ENCODE results near the gene UBR7. TPM values are rescaled to one million over a fixed set of nuclear protein-coding genes. Genes with fewer than 3 reads are reported as not detected.
A peak's percentile ranks its signal among the peaks of the same experiment; 100 is the strongest.

UBR7 gene
- total RNA-seq, 1 experiment from 2014 or later, result 23.9 TPM

- no peak for TF ChIP-seq ZBTB33 (IDR thresholded peaks at IDR 0.05; ENCODE audit: extremely low read depth, insufficient replicate concordance, low read length)
- TF ChIP-seq ZNF274 (IDR thresholded peaks at IDR 0.05; ENCODE audit: low read depth, low read length), result no peak
- no peak for TF ChIP-seq EZH2phosphoT487 (IDR thresholded peaks at IDR 0.05; ENCODE audit: borderline replicate concordance)
- TF ChIP-seq EZH2 (IDR thresholded peaks at IDR 0.05), result no peak
- no peak for TF ChIP-seq CBX3 (IDR thresholded peaks at IDR 0.05; ENCODE audit: low read depth)
Observed at GRCh38 chr14:93175492-93175891, 31.6 kb upstream of the UBR7 start (continued).

GRCh38 chr14:93183596-93184317 is 23.3 kb upstream of the UBR7 start:
- Histone ChIP-seq H3K27ac (ENCODE audit: low read depth, low read length) (peak overlapping the region; percentile 94), H3K9me3 (ENCODE audit: control insufficient read depth in 1 of 2, insufficient read depth in 1 of 2, low read depth in 1 of 2, low read length in 2 of 2) (no peaks in the 10 kb centered on the region), H2AFZ (ENCODE audit: low read depth, low read length, poor library complexity, severe bottlenecking) (no peak overlapping the region), H3K9ac (ENCODE audit: low read length) (peak overlapping the region; percentile 83), H3K4me2 (ENCODE audit: low read length) (peak overlapping the region; percentile 75), H3K4me3 (replicated peaks in 1 of 2; ENCODE audit: low read depth in 1 of 2, low read length in 2 of 2) (peak overlapping the region; percentile 71 to 94), H3K79me2 (ENCODE audit: insufficient read depth, low read length) (peaks cover 36% of the 10 kb centered on the region), H3K36me3 (ENCODE audit: control insufficient read depth in 1 of 2, insufficient read depth in 2 of 2, low read length in 2 of 2) (peaks cover 0 to 14% of the 10 kb centered on the region in 2 experiments), H3K4me1 (ENCODE audit: control insufficient read depth in 1 of 2, insufficient read depth in 2 of 2, low read length in 2 of 2) (peaks cover 2 to 16% of the 10 kb centered on the region in 2 experiments; a peak in 3 of 4 replicates), H4K20me1 (ENCODE audit: insufficient read depth) (no peaks in the 10 kb centered on the region), H3K27me3 (ENCODE audit: insufficient read depth, low read length) (no peaks in the 10 kb centered on the region), H3K9me2 (ENCODE audit: insufficient read depth) (no peaks in the 10 kb centered on the region)
- TF ChIP-seq ELF1 (IDR thresholded peaks at IDR 0.05; ENCODE audit: borderline replicate concordance, low read depth) (no peak), EZH2phosphoT487 (IDR thresholded peaks at IDR 0.05; ENCODE audit: borderline replicate concordance) (no peak), ZFX (IDR thresholded peaks at IDR 0.05) (no peak), EZH2 (IDR thresholded peaks at IDR 0.05) (no peak), CTCF (IDR thresholded peaks at IDR 0.05 in 2 of 3, conservative IDR thresholded peaks at IDR 0.05 in 1 of 3; ENCODE audit: borderline replicate concordance in 1 of 3, insufficient read depth in 1 of 3, low read depth in 2 of 3, low read length in 2 of 3) (no peak), TCF7L2 (IDR thresholded peaks at IDR 0.05; ENCODE audit: borderline replicate concordance, extremely low read depth, insufficient read depth, insufficient read length) (no peak), SP1 (IDR thresholded peaks at IDR 0.05; ENCODE audit: low read depth) (no peak), FOSL1 (IDR thresholded peaks at IDR 0.05; ENCODE audit: low read depth) (no peak), CEBPB (IDR thresholded peaks at IDR 0.05; ENCODE audit: low read depth) (no peak), EGR1 (IDR thresholded peaks at IDR 0.05; ENCODE audit: low read depth) (no peak), ZBTB33 (IDR thresholded peaks at IDR 0.05; ENCODE audit: extremely low read depth, insufficient replicate concordance, low read length) (no peak), SRF (IDR thresholded peaks at IDR 0.05; ENCODE audit: low read depth) (no peak), ZNF274 (IDR thresholded peaks at IDR 0.05; ENCODE audit: low read depth, low read length) (no peak)
- POLR2A ChIA-PET, result no interaction called here
- intact Hi-C loops (cut with micrococcal nuclease), result no loop called here
- TSS peak; percentile 73 for BruUV-seq (replicated peaks)
- CTCF ChIA-PET, result interaction anchor here (1.3 to 2.2 kb wide), 4 partner anchors 9 to 361 kb away, joined by 3 to 10 read pairs (median 6); partner anchors contain the start of genes GON7 and UBR7
- ATAC-seq (no peak), DNase-seq (ENCODE audit: low read depth, low spot score) (no peak)
- RAD21 ChIA-PET (ENCODE audit: low non-redundant PET in 1 of 2, low total read pairs in 2 of 2, uncharacterized antibody in 2 of 2, unreplicated experiment in 2 of 2), result interaction anchor here in 1 of 2 experiments (0.6 kb wide), 1 partner anchor 358 kb away, joined by 6 read pairs; no protein-coding TSS in a partner anchor
